ENCODE data around the gene RB1.

Gene RB1

DNA sequence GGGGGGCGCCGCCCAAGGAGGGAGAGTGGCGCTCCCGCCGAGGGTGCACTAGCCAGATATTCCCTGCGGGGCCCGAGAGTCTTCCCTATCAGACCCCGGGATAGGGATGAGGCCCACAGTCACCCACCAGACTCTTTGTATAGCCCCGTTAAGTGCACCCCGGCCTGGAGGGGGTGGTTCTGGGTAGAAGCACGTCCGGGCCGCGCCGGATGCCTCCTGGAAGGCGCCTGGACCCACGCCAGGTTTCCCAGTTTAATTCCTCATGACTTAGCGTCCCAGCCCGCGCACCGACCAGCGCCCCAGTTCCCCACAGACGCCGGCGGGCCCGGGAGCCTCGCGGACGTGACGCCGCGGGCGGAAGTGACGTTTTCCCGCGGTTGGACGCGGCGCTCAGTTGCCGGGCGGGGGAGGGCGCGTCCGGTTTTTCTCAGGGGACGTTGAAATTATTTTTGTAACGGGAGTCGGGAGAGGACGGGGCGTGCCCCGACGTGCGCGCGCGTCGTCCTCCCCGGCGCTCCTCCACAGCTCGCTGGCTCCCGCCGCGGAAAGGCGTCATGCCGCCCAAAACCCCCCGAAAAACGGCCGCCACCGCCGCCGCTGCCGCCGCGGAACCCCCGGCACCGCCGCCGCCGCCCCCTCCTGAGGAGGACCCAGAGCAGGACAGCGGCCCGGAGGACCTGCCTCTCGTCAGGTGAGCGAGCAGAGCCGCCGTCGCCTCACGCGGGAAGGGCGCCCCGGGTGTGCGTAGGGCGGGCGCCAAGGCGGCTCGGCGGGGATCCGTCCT is at the start of gene RB1:
TSS of gene RB1 (plus strand) at position 393 of the 784 bp plus-strand sequence. CDS start at position 555, 162 bp downstream.
- peak; percentile 79 to 91 (median 81) for DNase-seq (ENCODE audit: low read depth in 3 of 3)

DNA sequence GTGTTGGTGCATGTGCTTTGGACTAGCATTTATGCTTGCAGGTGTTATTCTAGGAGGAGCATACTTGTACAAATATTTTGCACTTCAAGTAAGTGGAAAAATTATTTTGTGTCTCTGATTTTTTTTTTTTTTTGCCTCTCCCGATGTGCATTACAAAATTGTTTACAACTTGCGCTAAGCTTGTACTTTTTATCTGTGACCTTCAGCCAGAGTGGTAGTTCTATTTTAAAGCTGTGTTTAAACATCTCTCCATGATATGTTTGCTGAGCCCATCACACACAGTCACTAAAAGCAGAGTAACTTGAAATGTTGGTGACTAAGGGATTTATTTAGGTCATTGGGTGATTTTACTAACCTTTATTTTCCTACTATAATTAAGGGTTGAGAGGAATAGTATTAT is 49.7 kb upstream of the RB1 start:
- no peak for DNase-seq (ENCODE audit: low read depth in 3 of 3)

DNA sequence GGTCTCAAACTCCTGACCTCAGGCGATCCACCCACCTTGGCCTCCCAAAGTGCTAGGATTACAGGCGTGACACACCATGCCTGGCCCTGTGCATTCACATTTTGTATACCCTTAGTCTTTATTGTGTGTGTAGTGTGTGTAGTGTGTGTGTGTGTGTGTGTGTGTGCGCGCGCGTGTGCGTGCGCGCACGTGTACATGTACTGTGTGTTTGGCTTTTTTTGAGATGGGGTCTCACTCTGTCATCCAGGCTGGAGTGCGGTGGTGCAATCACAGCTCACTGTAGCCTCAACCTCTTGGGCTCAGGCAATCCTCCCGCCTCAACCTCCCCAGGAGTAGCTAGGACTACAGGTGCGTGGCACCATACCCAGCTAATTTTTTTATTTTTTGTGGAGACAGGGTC is 48.5 kb upstream of the RB1 start:
- DNase-seq (ENCODE audit: low read depth in 3 of 3) = no peak

DNA sequence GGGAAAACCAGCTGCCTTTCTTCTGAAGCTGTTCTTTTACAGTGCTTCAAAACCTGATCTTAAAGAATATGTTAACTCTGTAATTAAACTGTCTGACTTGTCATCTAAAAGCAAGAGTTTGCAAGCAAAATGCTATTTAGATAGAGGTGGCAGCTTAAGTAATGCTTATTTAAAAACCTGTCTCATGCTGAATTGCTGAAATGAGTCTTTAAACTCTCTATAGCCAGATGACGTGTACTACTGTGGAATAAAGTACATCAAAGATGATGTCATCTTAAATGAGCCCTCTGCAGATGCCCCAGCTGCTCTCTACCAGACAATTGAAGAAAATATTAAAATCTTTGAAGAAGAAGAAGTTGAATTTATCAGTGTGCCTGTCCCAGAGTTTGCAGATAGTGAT is 47.6 kb upstream of the RB1 start:
- no peak for DNase-seq (ENCODE audit: low read depth in 3 of 3)

DNA sequence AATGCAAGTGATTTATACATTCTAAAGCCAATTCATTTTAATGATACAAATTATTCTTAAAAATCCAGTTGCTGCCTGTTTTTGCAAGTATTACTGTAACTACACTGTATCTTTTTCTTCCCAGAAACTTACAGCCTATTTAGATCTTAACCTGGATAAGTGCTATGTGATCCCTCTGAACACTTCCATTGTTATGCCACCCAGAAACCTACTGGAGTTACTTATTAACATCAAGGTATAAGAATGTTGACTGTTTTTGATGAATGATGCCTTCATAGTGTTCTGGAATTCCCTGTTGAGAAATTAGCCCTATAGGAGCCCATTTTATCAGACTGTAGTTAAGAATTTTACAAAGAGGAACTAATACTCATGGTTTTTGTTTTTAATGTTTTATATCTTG is 45.5 kb upstream of the RB1 start:
- DNase-seq (ENCODE audit: low read depth in 3 of 3) = no peak

DNA sequence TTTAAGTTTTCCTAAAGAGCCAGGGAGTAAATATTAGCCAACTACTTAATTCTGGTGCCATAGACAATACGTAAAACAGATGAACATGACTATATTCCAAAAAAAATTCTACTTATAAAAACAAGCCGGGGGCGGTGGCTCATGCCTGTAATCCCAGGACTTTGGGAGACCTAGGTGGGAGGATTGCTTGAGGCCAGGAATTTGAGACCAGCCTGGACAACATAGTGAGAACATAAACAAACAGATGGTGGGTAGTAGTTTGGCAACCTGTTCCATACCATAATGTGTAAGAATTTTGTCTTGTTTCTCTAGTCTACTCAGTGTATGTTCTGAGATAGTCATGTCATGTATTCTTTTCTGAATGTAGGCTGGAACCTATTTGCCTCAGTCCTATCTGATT is 45.1 kb upstream of the RB1 start:
- DNase-seq (ENCODE audit: low read depth in 3 of 3) = no peak

DNA sequence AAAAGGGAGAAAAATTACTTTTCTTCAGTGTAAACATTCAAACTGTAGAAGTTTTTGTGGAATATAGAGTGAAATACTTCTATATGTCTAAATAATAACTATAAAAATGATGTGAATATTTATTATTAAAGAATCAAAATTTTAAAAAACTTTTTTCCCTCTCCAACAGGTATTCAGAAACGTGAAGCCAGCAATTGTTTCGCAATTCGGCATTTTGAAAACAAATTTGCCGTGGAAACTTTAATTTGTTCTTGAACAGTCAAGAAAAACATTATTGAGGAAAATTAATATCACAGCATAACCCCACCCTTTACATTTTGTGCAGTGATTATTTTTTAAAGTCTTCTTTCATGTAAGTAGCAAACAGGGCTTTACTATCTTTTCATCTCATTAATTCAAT is 42.6 kb upstream of the RB1 start:
- DNase-seq (ENCODE audit: low read depth in 3 of 3) = no peak

DNA sequence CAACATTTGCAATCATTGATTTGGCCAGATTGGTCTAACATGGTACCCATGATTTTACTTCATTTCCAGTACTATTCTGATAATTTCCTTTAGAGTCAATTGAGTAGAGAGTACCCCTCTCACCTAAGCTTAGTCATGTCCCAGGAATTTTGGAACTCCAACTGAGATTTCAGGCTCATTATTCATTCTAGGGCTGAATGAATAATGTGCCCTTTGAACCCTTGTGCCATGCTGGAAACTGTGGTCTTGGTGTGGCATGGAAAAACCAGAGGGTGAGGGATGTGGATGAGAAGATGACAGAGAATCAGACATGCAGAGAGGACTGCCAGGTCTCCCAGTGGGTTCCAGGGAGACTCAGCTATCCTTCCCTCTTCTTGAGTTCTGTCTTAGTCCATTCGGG is 40.4 kb upstream of the RB1 start:
- no peak for DNase-seq (ENCODE audit: low read depth in 3 of 3)

DNA sequence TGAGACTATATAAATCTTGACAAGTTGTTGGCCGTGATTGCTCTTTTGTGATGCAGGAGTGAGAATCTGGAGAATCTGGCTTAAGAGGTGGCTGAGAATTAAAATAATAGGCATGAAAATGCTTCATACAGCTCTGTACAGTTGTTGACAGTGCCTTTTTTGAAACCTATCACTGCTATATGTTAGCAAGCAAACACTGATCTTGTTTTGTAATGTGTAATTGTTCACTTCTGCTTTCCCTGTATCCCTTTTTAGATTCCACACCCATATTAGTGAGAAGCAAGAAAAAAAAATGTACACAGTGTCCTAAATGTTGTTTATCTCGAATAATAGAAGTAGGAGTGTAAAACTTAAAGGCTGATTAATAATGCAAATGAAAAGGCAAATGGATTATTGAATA is 39.5 kb upstream of the RB1 start:
- no peak for DNase-seq (ENCODE audit: low read depth in 3 of 3)

DNA sequence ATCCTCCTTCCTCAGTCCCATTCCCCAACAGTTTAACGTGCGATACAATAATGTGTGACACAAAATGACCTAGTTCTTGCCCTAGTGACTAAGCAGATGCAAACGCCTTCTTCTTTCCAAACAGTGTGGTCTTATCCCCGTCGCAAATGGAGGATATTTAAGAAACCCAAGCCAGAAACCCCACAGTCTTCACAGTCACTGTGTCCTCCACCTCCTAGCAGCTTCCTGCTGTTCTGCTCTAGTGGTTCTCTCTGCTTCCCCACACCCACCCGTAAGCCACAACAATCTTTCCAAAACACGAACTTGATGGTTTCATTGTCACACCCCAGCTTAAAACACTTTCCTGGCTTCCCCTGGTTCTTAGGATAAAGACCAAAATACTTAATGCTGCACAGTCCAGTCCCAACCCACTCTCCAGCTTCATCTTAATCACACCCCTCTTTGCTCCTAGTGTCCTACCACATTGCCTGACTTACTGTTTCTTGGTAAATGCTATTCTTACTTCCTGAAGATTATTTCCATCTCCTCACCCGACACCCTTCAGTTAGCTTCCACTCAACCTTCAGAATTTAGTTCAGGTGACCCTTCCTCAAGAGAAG is 38.2 kb upstream of the RB1 start:
- DNase-seq (ENCODE audit: low read depth in 3 of 3) = peak in 1 of 3 experiments; percentile 18

DNA sequence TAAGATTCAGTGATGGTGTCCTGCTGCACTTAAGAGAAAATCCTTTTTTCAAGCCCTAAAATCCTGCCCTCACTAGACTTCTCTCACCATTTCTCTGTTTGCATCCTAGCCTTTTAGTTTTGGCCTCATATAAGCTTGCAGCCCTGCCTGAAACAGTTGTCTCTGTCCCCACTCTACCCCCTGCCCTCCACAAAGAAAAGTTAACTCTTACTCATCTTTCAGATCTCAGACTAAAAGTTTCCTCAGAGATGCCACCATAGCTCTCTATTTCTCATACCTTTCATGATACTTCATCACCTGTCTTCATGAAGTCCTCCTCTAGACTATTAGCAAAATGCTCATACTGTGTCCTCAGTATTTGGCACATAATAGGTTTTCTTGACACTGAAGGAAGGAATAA is 37.4 kb upstream of the RB1 start:
- DNase-seq (ENCODE audit: low read depth in 3 of 3) = no peak

DNA sequence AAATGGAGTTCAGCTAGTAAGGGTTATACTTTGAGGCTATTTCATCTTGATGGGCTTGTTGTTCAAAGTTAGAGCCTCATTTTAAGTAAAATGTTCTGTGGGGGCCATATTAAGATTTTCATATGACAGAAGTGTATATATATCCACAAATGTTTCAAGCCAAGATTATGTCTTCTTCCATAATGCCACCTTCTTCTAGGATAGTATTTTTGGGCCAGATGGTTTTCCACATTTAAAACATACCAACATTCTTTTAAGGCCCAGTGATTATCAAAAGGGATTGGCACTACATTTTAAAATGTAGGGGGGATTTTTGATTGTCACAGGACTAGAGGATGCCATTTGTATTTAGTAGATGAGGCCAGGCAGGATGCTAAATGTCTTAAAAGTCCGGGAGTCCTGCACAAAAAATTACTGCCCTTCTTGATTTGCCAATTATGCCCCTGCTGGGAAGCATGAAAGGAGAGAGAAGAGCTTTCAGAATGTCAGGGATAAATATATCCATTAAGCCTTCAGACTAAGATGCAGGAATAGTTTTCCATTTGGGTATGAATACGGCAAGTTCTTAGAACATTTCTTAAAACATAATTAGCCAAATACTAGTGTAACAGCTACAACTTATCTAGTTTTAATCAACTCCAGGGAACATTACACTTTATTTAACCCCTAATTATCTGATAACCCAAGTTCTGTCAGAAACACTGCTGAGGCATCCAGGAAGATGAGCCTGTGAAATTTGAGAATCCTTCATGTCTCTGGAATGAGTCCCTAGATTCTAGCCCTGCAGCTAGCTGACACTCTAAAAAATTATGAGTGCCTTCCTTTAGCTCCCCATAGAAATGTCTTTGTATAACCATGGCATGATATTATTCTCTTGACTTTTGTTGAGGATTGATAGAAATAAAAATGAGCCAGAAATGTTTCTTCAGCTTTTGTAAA is 36.6 kb upstream of the RB1 start:
- no peak for DNase-seq (ENCODE audit: low read depth in 3 of 3)

DNA sequence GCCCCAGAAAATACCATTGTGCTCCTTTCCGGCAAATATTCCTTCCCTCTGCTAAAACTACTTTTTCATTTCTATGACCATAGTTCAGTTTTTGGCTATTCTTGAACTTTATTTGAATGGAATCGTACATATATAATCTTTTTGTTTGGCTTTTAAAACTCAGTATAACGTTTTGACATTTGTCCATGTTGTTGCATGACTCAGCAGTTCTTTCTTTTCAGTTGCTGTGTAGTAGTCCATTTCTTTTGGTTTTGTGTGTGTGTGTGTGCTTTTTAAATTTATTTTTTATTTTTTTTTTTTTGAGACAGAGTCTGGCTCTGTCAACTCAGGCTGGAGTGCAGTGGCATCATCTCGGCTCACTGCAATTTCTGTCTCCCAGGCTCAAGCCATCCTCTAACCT is 35.5 kb upstream of the RB1 start:
- no peak for DNase-seq (ENCODE audit: low read depth in 3 of 3)

DNA sequence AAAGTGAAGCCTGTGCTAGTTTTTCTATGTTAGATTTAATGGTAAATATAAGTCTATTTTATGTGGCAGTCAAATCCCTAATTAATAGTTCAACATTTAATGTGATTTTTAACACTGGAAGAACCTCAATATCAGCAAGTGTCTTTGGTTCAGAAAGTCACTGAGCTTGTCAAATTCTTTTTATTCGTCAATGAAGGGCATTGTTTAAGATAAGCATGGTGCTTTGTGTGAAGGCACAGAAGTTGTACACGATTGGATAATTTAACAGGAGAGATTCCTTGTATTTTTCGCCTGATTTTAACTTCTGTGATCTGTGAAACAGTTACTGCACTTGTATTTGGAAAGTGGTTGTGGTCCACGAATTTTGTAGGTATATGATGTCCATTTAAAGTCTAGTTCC is 30.2 kb upstream of the RB1 start:
- DNase-seq (ENCODE audit: low read depth in 3 of 3) = no peak

DNA sequence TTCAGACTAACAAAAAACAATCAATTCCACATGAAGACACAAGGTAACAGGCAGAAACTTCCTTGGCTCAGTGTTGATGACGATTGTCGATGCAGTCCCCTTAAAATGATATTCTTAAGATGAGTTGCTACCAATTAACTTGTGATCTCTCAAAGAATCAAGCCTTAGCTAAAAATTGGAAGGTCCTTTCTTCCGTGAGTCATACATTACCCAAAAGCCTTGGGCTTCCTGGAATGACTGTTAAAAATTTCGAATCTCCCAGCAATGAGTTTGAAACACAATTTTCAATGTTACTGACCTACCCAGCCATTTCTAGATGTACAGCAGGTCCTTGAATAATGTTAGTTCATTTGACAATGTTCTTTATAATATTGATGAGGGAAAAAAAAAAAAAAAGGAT is 28.0 kb upstream of the RB1 start:
- no peak for DNase-seq (ENCODE audit: low read depth in 3 of 3)

DNA sequence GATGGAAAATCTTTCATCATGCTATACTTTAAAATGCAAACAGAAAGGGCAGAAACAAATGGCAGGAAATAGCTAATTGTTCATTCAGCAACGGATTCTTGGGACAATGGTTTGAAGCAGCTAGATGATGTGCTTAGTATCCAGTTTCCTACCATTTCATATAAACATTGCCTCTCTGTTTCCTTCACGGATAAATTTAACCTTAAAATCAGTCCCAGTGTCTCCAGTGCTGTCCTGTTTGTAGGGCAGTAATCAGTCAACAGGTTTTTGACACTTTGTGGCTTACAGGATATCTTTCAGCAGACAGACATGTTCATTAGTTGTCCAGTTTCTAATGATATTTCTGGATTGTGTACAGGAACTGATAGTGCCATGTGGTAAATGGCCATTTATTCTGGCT is 24.7 kb upstream of the RB1 start:
- DNase-seq (ENCODE audit: low read depth in 3 of 3) = no peak

DNA sequence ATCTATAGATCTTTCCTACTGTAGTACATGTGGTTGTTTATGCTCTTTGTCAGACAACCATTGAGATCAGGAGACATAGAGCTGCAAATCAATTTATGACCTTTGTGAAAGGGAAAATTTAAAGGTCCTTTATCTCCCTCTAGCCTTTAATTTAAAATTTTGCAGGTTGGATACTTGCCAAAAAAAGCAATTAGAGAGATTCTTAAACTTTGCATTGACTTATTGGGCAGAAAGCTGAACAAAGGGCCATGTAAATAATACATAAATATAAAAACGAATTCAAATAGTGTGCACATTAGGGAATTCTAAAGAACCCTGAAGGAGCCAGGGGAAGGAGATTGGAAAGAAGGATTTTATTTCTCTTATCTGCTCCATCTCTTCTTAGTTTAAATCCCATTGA is 22.0 kb upstream of the RB1 start:
- DNase-seq (ENCODE audit: low read depth in 3 of 3) = no peak

DNA sequence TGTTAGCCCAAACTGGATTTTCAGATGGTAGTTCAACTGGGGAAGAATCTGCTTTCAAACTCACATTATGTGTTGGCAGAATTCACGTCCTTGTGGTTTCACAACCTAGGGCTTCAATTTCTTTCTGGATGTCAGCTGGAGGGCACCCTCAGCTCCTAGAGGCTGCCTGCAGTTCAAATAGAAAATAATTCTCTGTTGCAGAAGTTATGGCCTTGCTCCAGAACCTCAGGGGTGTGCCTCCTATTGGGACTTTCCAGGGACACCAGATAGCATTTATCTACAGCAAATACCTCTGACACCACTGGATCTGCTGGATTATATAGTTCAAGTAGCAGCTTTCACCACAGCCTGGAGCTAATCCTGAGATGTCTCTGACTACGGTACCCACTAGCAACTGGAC is 11.8 kb upstream of the RB1 start:
- no peak for DNase-seq (ENCODE audit: low read depth in 3 of 3)

DNA sequence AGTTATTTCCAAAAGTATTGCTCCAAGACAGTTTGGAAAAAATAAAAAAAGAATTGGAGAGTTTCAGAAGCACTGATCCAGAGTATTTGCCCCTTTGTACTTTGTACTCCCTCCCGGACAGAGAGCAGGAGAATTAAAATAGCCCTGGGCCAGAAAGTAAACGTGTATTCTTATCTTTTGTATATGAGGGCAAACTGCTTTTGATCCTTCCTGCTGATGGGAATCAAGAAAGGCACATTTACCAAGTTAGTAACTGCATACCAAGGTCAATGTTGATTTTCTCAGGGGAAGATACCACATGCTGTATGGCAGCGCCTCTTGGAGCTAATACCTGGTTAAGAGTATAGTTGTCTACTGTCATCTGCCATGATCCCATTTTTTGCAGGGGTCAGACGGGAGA is 10.9 kb upstream of the RB1 start:
- no peak for DNase-seq (ENCODE audit: low read depth in 3 of 3)

DNA sequence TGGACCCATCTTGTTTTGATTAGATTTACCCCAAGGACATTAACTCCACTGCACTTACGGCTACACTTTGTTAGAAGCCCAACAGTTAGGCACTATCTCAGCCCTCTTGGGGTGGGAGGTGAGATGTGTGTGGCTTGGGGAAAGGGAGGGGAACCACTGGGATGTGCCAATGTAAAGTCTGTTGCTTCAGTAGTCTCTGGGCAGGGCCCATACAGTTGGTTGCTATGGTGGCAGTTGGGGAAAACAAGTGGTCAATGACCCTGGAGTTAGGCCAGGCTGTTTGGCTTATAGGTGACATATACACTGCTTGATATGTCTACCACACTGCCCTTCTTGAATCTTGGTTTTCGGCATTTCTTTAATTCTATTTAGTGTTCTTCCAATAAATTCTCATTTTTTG is 8.9 kb upstream of the RB1 start:
- no peak for DNase-seq (ENCODE audit: low read depth in 3 of 3)

DNA sequence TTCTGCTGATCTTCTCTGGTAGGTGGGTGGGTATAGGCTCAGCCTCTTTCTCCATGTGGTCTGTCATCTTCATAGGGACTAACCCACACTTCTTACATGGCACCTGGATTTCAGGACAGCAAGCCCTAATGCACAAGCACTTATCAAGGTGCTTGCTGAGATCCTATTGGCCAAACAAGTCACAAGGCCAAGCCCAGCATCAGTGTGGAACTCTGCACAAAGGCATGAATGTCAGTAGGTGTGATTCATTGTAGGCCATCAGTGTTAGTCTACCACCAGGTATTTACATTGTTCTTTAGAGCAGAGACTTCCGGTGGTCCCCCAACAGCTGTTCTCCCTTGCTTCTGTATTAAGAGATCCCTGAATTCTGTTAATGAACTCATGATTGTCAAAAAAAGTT is 8.3 kb upstream of the RB1 start:
- DNase-seq (ENCODE audit: low read depth in 3 of 3) = no peak

DNA sequence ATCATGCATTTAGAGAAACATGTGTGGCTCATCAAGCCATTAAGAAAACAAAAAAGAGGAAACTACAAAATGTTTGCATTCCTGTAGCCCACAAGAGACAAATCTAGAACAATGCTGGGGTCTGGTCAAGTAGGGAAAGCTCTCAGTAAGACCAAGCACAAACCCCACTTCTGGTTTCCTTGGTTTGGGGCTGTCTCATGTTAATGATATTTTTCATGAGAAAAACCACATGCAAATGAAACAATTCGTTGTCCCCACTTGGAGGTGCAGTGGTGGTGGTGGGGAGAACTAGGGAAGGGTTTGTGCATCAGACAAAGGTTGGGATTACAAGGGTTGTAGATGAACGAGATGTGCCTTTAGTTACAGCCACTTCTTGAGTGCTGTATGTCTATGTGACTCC is 7.0 kb upstream of the RB1 start:
- DNase-seq (ENCODE audit: low read depth in 3 of 3) = no peak

Data from stimulated activated CD4-positive, alpha-beta T cell treated with anti-CD3 and anti-CD28 coated beads, TNF-alpha, amount 100 ng/mL, for 24 hours (primary cell).